Loucy (cell line): ENCODE results near the gene FARS2.

Experiments
- H2AFZ ChIP-seq: fragments of 200-600 bp; sonication (generic); 2 replicates; pipeline ENCODE4 v1.6.0; 2016; ENCODE audit warnings: antibody characterized with exemption, mild to moderate bottlenecking, low read length, moderate library complexity
- H3F3A ChIP-seq: fragments of 200-600 bp; 2 replicates; pipeline ENCODE4 v1.6.0; 2016; ENCODE audit warnings: antibody characterized with exemption, low read depth, mild to moderate bottlenecking
- H3K27me3 ChIP-seq: fragments of 200-600 bp; sonication (generic); 2 replicates; pipeline ENCODE4 v1.6.1; 2014; ENCODE audit warnings: low read length, mild to moderate bottlenecking; ENCODE audit not compliant: insufficient read depth, poor library complexity, severe bottlenecking
- H3K36me3 ChIP-seq: fragments of 200-600 bp; sonication (generic); 2 replicates; pipeline ENCODE4 v1.6.1; 2016; ENCODE audit warnings: low read length; ENCODE audit not compliant: insufficient read depth
- H3K4me1 ChIP-seq: fragments of 200-600 bp; sonication (generic); 2 replicates; pipeline ENCODE4 v1.5.1; 2014; ENCODE audit warnings: low read length, mild to moderate bottlenecking; ENCODE audit not compliant: insufficient read depth, poor library complexity, severe bottlenecking
- H3K4me2 ChIP-seq: fragments of 200-600 bp; sonication (generic); 2 replicates; pipeline ENCODE4 v1.6.0; 2014; ENCODE audit warnings: antibody characterized with exemption, low read length, low read depth, mild to moderate bottlenecking; ENCODE audit not compliant: poor library complexity, severe bottlenecking
- H3K4me3 ChIP-seq: fragments of 200-600 bp; sonication (generic); 2 replicates; pipeline ENCODE4 v1.5.1; 2014; ENCODE audit warnings: low read length, mild to moderate bottlenecking, mixed read lengths; ENCODE audit not compliant: poor library complexity, severe bottlenecking
- H3K79me2 ChIP-seq: fragments of 200-600 bp; sonication (generic); 2 replicates; pipeline ENCODE4 v1.6.1; 2014; ENCODE audit warnings: low read length; ENCODE audit not compliant: insufficient read depth
- H3K9ac ChIP-seq: fragments of 200-600 bp; sonication (generic); 2 replicates; pipeline ENCODE4 v1.6.0; 2014; ENCODE audit warnings: mild to moderate bottlenecking, low read depth, low read length, moderate library complexity; ENCODE audit not compliant: poor library complexity, severe bottlenecking
- H3K9me2 ChIP-seq: fragments of 200-600 bp; sonication (generic); replicated peaks from 2 replicates; pipeline ENCODE4 v1.6.1; 2016; ENCODE audit warnings: low read depth, low read length, mixed read lengths
- H3K9me3 ChIP-seq: fragments of 200-600 bp; sonication (generic); 2 replicates; pipeline ENCODE4 v1.6.1; 2014; ENCODE audit warnings: mild to moderate bottlenecking, antibody characterized with exemption, low read length, low read depth; ENCODE audit not compliant: insufficient read depth
- H4K20me1 ChIP-seq: fragments of 200-600 bp; sonication (generic); 2 replicates; pipeline ENCODE4 v1.6.0; 2014; ENCODE audit warnings: antibody characterized with exemption, low read length, mild to moderate bottlenecking; ENCODE audit not compliant: insufficient read depth, poor library complexity, severe bottlenecking
- EZH2phosphoT487 ChIP-seq: fragments of 200-600 bp; IDR thresholded peaks from 2 replicates; pipeline ENCODE4 v1.6.1; 2018; ENCODE audit warnings: antibody characterized with exemption, mild to moderate bottlenecking, moderate library complexity, borderline replicate concordance
- TF ChIP-seq, protein P1 (sequence below): fragments of 200-600 bp; sonication (generic); conservative IDR thresholded peaks from 2 replicates; pipeline ENCODE4 v1.5.1; 2014; ENCODE audit warnings: mild to moderate bottlenecking, antibody characterized with exemption, low read length

FARS2 gene

DNA sequence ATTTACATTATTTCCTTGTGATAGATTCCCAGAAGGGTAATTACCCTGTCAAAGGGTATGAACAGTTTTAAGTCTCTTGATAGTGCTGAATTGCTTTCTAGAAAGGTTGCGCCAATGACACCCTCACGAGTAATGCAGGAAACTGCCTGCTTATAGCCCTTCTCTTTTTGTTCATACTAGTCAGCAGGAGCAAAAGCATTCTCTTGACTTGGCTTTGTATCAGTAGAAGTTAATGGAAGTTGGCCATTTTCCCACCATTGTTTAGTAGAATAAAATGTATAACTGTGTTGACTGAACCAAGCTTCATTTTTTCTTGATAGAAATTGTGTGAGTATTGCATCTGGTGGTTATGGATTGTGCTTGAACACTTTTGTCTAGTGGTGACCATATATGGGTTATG, 100.1 kb downstream of the FARS2 start:
- H2AFZ ChIP-seq, result no peak overlapping the region
- no peaks in the 10 kb centered on the region for H3K9me2 ChIP-seq
- H3F3A ChIP-seq, result no peaks in the 10 kb centered on the region
- TF ChIP-seq, protein P1, sequence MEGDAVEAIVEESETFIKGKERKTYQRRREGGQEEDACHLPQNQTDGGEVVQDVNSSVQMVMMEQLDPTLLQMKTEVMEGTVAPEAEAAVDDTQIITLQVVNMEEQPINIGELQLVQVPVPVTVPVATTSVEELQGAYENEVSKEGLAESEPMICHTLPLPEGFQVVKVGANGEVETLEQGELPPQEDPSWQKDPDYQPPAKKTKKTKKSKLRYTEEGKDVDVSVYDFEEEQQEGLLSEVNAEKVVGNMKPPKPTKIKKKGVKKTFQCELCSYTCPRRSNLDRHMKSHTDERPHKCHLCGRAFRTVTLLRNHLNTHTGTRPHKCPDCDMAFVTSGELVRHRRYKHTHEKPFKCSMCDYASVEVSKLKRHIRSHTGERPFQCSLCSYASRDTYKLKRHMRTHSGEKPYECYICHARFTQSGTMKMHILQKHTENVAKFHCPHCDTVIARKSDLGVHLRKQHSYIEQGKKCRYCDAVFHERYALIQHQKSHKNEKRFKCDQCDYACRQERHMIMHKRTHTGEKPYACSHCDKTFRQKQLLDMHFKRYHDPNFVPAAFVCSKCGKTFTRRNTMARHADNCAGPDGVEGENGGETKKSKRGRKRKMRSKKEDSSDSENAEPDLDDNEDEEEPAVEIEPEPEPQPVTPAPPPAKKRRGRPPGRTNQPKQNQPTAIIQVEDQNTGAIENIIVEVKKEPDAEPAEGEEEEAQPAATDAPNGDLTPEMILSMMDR, result no peak
- TF ChIP-seq EZH2phosphoT487, result no peak
- peaks cover 8% of the 10 kb centered on the region for H3K4me1 ChIP-seq
- H3K9ac ChIP-seq, result no peak overlapping the region
- no peak overlapping the region for H3K4me2 ChIP-seq
- H3K79me2 ChIP-seq, result 0 out of 2 replicates have a peak, but pooled peaks cover 2% of the 10 kb centered on the region
- no peaks in the 10 kb centered on the region for H3K27me3 ChIP-seq
- H3K9me3 ChIP-seq, result no peaks in the 10 kb centered on the region
- no peaks in the 10 kb centered on the region for H4K20me1 ChIP-seq
- H3K36me3 ChIP-seq, result no peaks in the 10 kb centered on the region
- no peak overlapping the region for H3K4me3 ChIP-seq

DNA sequence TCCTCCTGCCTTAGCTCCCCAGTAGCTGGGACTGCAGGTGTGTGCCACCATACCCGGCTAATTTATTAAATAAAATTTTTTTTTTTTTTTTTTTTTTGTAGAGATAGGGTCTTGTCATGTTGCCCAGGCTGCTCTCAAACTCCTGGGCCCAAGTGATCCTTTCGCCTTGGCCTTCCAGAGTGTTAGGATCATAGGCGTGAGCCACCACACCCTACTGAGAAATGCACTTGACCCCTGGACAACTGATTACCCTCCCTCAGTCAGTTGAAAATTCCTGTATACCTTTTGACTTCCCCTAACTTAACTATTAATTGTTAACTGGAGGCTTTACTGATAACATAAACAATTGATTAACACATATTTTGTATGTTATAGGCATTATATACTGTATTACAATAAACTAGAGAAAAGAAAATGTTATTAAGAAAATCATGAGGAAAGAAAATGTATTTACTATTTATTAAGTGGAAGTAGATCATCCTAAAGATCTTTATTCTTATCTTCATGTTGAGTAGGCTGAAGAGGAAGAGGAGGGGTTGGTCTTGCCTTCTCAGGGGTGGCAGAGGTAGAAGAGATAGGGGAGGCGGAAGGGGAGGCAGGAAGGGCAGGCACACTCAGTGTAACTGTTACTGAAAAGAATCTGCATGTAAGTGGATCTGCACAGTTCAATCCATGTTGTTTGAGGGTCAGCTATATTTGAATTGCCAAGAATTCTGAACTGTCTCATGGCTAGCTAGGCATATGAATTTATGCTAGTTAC, 104.3 kb downstream of the FARS2 start:
- Histone ChIP-seq H3F3A (no peaks in the 10 kb centered on the region), H3K27me3 (no peaks in the 10 kb centered on the region), H3K9me2 (no peaks in the 10 kb centered on the region), H3K9me3 (no peaks in the 10 kb centered on the region), H3K4me2 (peak overlapping the region; percentile 25), H3K4me3 (no peak overlapping the region), H3K36me3 (peaks cover 8% of the 10 kb centered on the region; the same call in 1 of the 2 replicates), H2AFZ (no peak overlapping the region), H3K9ac (no peak overlapping the region), H4K20me1 (no peaks in the 10 kb centered on the region), H3K79me2 (no peaks in the 10 kb centered on the region), H3K4me1 (peaks cover 8% of the 10 kb centered on the region)
- no peak for TF ChIP-seq EZH2phosphoT487
- TF ChIP-seq, protein P1, result no peak

DNA sequence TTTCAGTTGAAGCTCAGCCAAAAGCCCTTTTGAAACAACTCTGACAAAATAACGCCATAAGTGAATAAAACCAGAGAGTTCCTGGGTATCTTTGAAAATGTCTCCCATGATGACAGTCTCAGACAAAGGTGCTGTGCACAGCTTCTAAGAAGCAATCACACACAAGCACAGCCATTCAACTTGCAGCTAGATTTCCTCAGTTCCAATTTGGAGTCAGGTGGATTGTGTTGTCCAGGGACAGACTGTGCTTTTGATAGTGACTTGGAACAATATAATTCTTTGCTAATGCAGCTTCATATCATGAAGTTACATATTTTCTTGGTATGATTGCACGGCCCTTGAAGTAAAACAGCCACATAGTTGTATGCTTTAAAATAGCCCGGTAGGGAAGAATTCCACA, 105.6 kb downstream of the FARS2 start:
- Histone ChIP-seq H2AFZ (no peak overlapping the region), H3K9me3 (no peaks in the 10 kb centered on the region), H3K4me3 (no peak overlapping the region), H3K9ac (no peak overlapping the region), H3K4me1 (peaks cover 8% of the 10 kb centered on the region), H3K27me3 (no peaks in the 10 kb centered on the region), H3K36me3 (peaks cover 8% of the 10 kb centered on the region; the same call in 1 of the 2 replicates), H3K9me2 (no peaks in the 10 kb centered on the region), H3F3A (no peaks in the 10 kb centered on the region), H3K79me2 (no peaks in the 10 kb centered on the region), H4K20me1 (no peaks in the 10 kb centered on the region), H3K4me2 (no peak overlapping the region)
- TF ChIP-seq, protein P1, result no peak
- TF ChIP-seq EZH2phosphoT487, result no peak
